HG03520 (cell line): Measurements from ENCODE around the gene FAM170B.

Experiments used
- ATAC-seq: cut with Tn5 transposase; IDR thresholded peaks from one replicate; pipeline ENCODE4 v1.9.1; 2021; ENCODE audit warnings: mild to moderate bottlenecking, moderate library complexity; ENCODE audit not compliant: unreplicated experiment

The FAM170B gene

GRCh38 chr10:49133706-49134248 is at the start of gene FAM170B:
TSS of gene FAM170B (minus strand) at chr10:49134021. CDS start at chr10:49133918, 103 bp downstream.
- ATAC-seq: no peak

- no peak for ATAC-seq
Measured at GRCh38 chr10:49182776-49183175, 49.0 kb upstream of the FAM170B start.

- no peak for ATAC-seq
Measured at GRCh38 chr10:49180444-49180860, 46.6 kb upstream of the FAM170B start.

- no peak for ATAC-seq
Measured at GRCh38 chr10:49179699-49180443, 46.0 kb upstream of the FAM170B start.

- ATAC-seq: no peak
Measured at GRCh38 chr10:49178489-49179471, 45.0 kb upstream of the FAM170B start.

- ATAC-seq: peak; percentile 83
Measured at GRCh38 chr10:49177391-49178355, 43.9 kb upstream of the FAM170B start.

GRCh38 chr10:49176310-49177268 is 42.8 kb upstream of the FAM170B start:
- no peak for ATAC-seq

- no peak for ATAC-seq
Measured at GRCh38 chr10:49175587-49176309, 41.9 kb upstream of the FAM170B start.

GRCh38 chr10:49174926-49175500 is 41.2 kb upstream of the FAM170B start:
- no peak for ATAC-seq

- ATAC-seq: no peak
Measured at GRCh38 chr10:49174261-49174925, 40.6 kb upstream of the FAM170B start.

GRCh38 chr10:49173853-49174252 is 40.0 kb upstream of the FAM170B start:
- no peak for ATAC-seq

GRCh38 chr10:49173201-49173772 is 39.5 kb upstream of the FAM170B start:
- ATAC-seq: no peak

- no peak for ATAC-seq
Measured at GRCh38 chr10:49172777-49173132, 38.9 kb upstream of the FAM170B start.

- ATAC-seq: no peak
Measured at GRCh38 chr10:49172061-49172776, 38.4 kb upstream of the FAM170B start.

- no peak for ATAC-seq
Measured at GRCh38 chr10:49171326-49172060, 37.7 kb upstream of the FAM170B start.
